HFFc6 (cell line): Measurements from ENCODE around the gene ANKIB1. TPM values are rescaled to one million over a fixed set of nuclear protein-coding genes. Genes with fewer than 3 reads are reported as not detected.

Experiments
- DNase-seq: peaks from one replicate; pipeline ENCODE4 v3.0.0-alpha.2; 2018
- H3K27ac Mint-ChIP-seq: 2 replicates; pipeline ENCODE4 v1.8.0; 2020; ENCODE audit warnings: mild to moderate bottlenecking, mixed read lengths
- H3K27me3 Mint-ChIP-seq: 2 replicates; pipeline ENCODE4 v1.8.0; 2021; ENCODE audit warnings: mild to moderate bottlenecking, moderate library complexity, mixed read lengths; ENCODE audit not compliant: insufficient read depth
- H3K36me3 Mint-ChIP-seq: 2 replicates; pipeline ENCODE4 v1.8.0; 2021; ENCODE audit warnings: low read depth, mixed read lengths
- H3K4me1 Mint-ChIP-seq: 2 replicates; pipeline ENCODE4 v1.8.0; 2020; ENCODE audit warnings: low read depth, mixed read lengths
- H3K4me3 Mint-ChIP-seq: 2 replicates; pipeline ENCODE4 v1.8.0; 2020; ENCODE audit warnings: mild to moderate bottlenecking, moderate library complexity, mixed read lengths
- H3K9me3 Mint-ChIP-seq: 2 replicates; pipeline ENCODE4 v1.8.0; 2020; ENCODE audit warnings: mild to moderate bottlenecking, mixed read lengths
- total RNA-seq, 6 experiments: library from RNA; stranded (reverse); fragmentation: NEBNext Ultra II Directional; extraction: Animal tissue kit (Norgen Biotek cat#: 25700); gene quantifications; 2 replicates in 1 of 6; 3 replicates in 5 of 6; pipeline ENCODE4 v1.2.3, GENCODE V29; 2021
- TF ChIP-seq, protein P1 (sequence below): fragments of 200-600 bp; sonication (generic); IDR thresholded peaks from 2 replicates; pipeline ENCODE4 v1.5.0; 2021; ENCODE audit warnings: antibody characterized with exemption, mild to moderate bottlenecking

Gene ANKIB1
- total RNA-seq, 6 experiments from 2014 or later = 52.7 to 68.4 (median 63.8) TPM

DNA sequence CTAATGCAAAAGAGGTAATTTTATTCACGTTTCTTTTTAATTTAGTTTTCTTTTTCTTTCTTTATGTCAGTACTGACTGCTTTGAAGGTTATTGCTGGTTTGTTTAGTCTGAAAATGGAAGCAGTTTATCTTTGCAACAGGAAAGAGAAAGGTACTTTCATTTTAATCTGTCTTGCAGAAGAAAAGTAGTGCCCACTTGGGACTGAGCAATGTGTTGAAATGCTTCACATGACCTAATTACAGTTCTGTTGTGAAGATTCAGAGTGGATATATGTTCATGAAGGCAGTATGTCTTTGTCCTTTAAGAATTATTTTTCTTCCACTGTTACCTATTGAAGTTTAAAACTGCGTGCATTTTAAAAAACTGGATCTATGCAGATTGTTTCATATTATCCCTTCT is 80.1 kb downstream of the ANKIB1 start:
- no peak overlapping the region for H3K27ac Mint-ChIP-seq
- no peaks in the 10 kb centered on the region for H3K4me1 Mint-ChIP-seq
- H3K4me3 Mint-ChIP-seq = no peak overlapping the region
- H3K9me3 Mint-ChIP-seq = no peaks in the 10 kb centered on the region
- H3K27me3 Mint-ChIP-seq = no peaks in the 10 kb centered on the region
- H3K36me3 Mint-ChIP-seq = peaks cover 8% of the 10 kb centered on the region; the same call in 1 of the 2 replicates
- no peak for DNase-seq
- TF ChIP-seq, protein P1, sequence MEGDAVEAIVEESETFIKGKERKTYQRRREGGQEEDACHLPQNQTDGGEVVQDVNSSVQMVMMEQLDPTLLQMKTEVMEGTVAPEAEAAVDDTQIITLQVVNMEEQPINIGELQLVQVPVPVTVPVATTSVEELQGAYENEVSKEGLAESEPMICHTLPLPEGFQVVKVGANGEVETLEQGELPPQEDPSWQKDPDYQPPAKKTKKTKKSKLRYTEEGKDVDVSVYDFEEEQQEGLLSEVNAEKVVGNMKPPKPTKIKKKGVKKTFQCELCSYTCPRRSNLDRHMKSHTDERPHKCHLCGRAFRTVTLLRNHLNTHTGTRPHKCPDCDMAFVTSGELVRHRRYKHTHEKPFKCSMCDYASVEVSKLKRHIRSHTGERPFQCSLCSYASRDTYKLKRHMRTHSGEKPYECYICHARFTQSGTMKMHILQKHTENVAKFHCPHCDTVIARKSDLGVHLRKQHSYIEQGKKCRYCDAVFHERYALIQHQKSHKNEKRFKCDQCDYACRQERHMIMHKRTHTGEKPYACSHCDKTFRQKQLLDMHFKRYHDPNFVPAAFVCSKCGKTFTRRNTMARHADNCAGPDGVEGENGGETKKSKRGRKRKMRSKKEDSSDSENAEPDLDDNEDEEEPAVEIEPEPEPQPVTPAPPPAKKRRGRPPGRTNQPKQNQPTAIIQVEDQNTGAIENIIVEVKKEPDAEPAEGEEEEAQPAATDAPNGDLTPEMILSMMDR = no peak

DNA sequence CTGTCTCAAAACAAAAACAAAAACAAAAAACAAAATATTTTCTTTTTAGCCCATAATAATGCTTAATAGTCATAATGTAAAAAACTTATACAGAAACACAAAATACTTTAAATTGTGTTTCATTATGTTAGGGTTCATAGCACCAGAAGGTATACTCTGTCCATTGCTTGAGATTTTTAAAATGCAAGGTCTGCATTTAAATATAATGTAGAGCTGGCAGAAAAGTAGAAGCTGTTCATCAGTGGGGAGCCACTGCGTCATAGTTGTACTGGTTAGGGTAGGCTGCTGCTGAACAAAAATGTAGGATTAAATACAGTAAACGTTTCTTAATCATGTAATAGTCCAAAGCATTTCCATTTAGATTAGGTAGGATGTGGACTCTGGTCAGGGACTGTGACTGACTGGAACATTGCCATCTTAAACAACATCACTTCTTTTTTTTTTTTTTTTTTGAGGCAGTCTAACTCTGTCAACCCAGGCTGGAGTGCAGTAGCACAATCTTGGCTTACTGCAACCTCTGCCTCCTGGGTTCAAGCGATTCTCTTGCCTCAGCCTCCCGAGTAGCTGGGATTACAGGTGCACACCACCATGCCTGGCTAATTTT is 85.2 kb downstream of the ANKIB1 start:
- no peak for DNase-seq
- no peak overlapping the region for H3K27ac Mint-ChIP-seq
- peaks cover 8% of the 10 kb centered on the region; the same call in 1 of the 2 replicates for H3K4me1 Mint-ChIP-seq
- no peak overlapping the region for H3K4me3 Mint-ChIP-seq
- TF ChIP-seq, protein P1 = no peak
- no peaks in the 10 kb centered on the region for H3K27me3 Mint-ChIP-seq
- H3K9me3 Mint-ChIP-seq = no peaks in the 10 kb centered on the region; the same call in 1 of the 2 replicates
- peaks cover 28% of the 10 kb centered on the region for H3K36me3 Mint-ChIP-seq

DNA sequence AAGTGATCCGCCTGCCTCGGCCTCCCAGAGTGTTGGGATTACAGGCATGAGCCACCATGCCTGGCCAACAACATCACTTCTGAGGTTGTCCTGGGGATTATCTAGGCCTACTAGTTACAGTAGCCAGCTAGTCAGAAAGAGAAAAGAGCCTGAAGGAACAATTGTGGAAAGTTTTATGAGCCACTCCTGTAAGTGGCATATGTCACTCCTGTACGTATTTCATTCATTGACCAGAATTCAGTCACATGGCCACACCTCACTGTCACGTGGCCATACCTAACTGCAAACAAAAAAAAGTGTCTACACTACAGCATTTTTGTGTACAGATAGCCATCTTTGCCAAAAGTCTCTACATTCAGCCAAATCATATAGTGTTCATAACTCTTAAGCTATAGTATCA is 85.7 kb downstream of the ANKIB1 start:
- Mint-ChIP-seq H3K27ac (no peak overlapping the region), H3K9me3 (no peaks in the 10 kb centered on the region; the same call in 1 of the 2 replicates)

DNA sequence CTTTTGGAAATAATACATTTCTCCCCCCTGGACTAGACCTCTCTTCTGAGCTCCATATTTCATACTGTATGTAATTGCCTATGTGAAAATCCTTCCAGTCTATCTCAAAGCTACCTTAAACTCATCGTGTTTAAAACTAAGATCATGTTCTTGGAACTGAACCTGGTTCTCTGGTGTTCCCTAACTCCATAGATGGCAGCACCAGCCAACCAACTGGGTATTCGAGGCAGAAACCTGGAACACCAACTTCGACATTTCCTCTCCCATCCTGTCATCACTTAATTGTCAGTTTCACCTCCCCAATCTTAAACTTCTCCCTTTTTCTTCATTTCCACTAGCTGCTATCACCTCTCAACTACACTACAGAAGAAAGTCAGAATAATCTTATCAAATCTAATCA is 87.0 kb downstream of the ANKIB1 start:
- Mint-ChIP-seq H3K4me3 (no peak overlapping the region), H3K27ac (no peak overlapping the region; the same call in 1 of the 2 replicates), H3K4me1 (peaks cover 8% of the 10 kb centered on the region; the same call in 1 of the 2 replicates), H3K36me3 (peaks cover 37% of the 10 kb centered on the region), H3K27me3 (no peaks in the 10 kb centered on the region; the same call in 1 of the 2 replicates), H3K9me3 (no peaks in the 10 kb centered on the region; the same call in 1 of the 2 replicates)
- no peak for DNase-seq
- TF ChIP-seq, protein P1 = no peak

More for the DNA sequence above, 85.7 kb downstream of the ANKIB1 start:
- no peak for DNase-seq
- peaks cover 33% of the 10 kb centered on the region for H3K36me3 Mint-ChIP-seq
- H3K4me3 Mint-ChIP-seq = no peak overlapping the region
- peaks cover 8% of the 10 kb centered on the region; the same call in 1 of the 2 replicates for H3K4me1 Mint-ChIP-seq
- no peaks in the 10 kb centered on the region; the same call in 1 of the 2 replicates for H3K27me3 Mint-ChIP-seq
- TF ChIP-seq, protein P1 = no peak

DNA sequence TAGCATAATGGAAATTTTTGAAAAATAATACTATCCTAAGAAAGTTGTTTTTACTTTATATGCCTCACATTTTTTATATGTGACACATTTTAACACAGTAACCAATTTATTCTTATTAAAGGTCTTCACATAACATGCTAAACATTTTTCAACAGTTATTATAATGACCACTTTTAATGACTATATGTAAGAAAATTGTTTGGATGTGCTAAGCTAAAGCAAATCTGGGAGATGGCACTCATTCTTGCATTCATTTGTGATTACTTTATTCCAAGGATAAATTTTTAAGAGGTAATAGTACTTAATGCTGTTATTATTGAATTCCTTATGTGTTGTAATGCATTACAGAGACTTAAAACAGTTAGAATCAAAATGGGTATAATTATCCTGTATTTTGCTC is 88.1 kb downstream of the ANKIB1 start:
- DNase-seq = no peak
- H3K9me3 Mint-ChIP-seq = no peaks in the 10 kb centered on the region; the same call in 1 of the 2 replicates
- H3K27ac Mint-ChIP-seq = no peak overlapping the region
- TF ChIP-seq, protein P1 = no peak
- peaks cover 37% of the 10 kb centered on the region for H3K36me3 Mint-ChIP-seq
- no peaks in the 10 kb centered on the region; the same call in 1 of the 2 replicates for H3K27me3 Mint-ChIP-seq
- H3K4me3 Mint-ChIP-seq = no peak overlapping the region
- H3K4me1 Mint-ChIP-seq = peaks cover 8% of the 10 kb centered on the region; the same call in 1 of the 2 replicates
